Natural killer cell (primary cell): Measurements from ENCODE around the gene CREB5. TPM values are rescaled to one million over a fixed set of nuclear protein-coding genes. Genes with fewer than 3 reads are reported as not detected.

Experiments used
- ATAC-seq, 3 donors: fragments of 150-1000 bp in 2 of 3; fragments of 200-7000 bp in 1 of 3; cut with Tn5 transposase; 1 replicate in 1 of 3; 2 replicates in 2 of 3; pipeline ENCODE4 v1.10.0; 2021; ENCODE audit warnings: mild to moderate bottlenecking in 2 of 3, moderate library complexity in 2 of 3
- DNase-seq, 2 donors: peaks; one replicate each; pipeline versions ENCODE4 v3.0.0 to v3.0.0-alpha.2; 2013 to 2021; ENCODE audit warnings: mixed read lengths in 1 of 2
- H3K27ac ChIP-seq: one replicate; pipeline ENCODE4 v1.5.1; 2013; ENCODE audit warnings: mild to moderate bottlenecking, low read length
- H3K27me3 ChIP-seq: one replicate; pipeline ENCODE4 v1.6.1; 2013; ENCODE audit warnings: low read length; ENCODE audit not compliant: control insufficient read depth, insufficient read depth
- H3K36me3 ChIP-seq: one replicate; pipeline ENCODE4 v1.6.1; 2013; ENCODE audit warnings: low read length; ENCODE audit not compliant: control insufficient read depth, insufficient read depth
- H3K4me1 ChIP-seq: one replicate; pipeline ENCODE4 v1.6.1; 2013; ENCODE audit warnings: low read length; ENCODE audit not compliant: control insufficient read depth, insufficient read depth
- H3K4me3 ChIP-seq: one replicate; pipeline ENCODE4 v1.5.1; 2013; ENCODE audit warnings: low read length
- H3K9me3 ChIP-seq: one replicate; pipeline ENCODE4 v1.6.1; 2013; ENCODE audit warnings: low read length; ENCODE audit not compliant: control insufficient read depth, insufficient read depth
- H3K27ac Mint-ChIP-seq, 2 donors: one replicate each; pipeline ENCODE4 v1.8.0; 2022; ENCODE audit warnings: mild to moderate bottlenecking in 2 of 2, mixed read lengths in 2 of 2, moderate library complexity in 1 of 2
- H3K27me3 Mint-ChIP-seq, 2 donors: one replicate each; pipeline ENCODE4 v1.8.0; 2022; ENCODE audit warnings: low read depth in 2 of 2, mixed read lengths in 2 of 2
- H3K36me3 Mint-ChIP-seq: one replicate; pipeline ENCODE4 v1.8.0; 2022; ENCODE audit warnings: mixed read lengths
- H3K4me1 Mint-ChIP-seq, 2 donors: one replicate each; pipeline ENCODE4 v1.8.0; 2022; ENCODE audit warnings: mixed read lengths in 2 of 2
- H3K4me3 Mint-ChIP-seq: one replicate; pipeline ENCODE4 v1.8.0; 2022; ENCODE audit warnings: mild to moderate bottlenecking, moderate library complexity, mixed read lengths
- H3K9me3 Mint-ChIP-seq, 2 donors: one replicate each; pipeline ENCODE4 v1.8.0; 2022; ENCODE audit warnings: mixed read lengths in 2 of 2
- WGBS: methylation state at CpG from one replicate; pipeline ENCODE4 v1.1.7; 2013; ENCODE audit warnings: missing lambda C conversion rate; ENCODE audit not compliant: insufficient coverage; 5-methylcytosine and 5-hydroxymethylcytosine counted together
- intact Hi-C: fragments of 100-400 bp; cut with micrococcal nuclease; formaldehyde crosslinking; loops from one replicate; pipeline ENCODE4 v1.14.2; 2022
- total RNA-seq, 4 donors: library from RNA; stranded (reverse); fragments of 120-200 nt in 1 of 4; gene quantifications; one replicate each; pipeline versions ENCODE4 v1.2.3 to v1.2.4, GENCODE V29; 2013 to 2022
- TF ChIP-seq, protein P1 (sequence below): fragments of 200-600 bp; IDR thresholded peaks from one replicate; pipeline ENCODE4 v1.8.0; 2022; ENCODE audit warnings: antibody characterized with exemption

The CREB5 gene
- total RNA-seq, 3 donors from 2014 or later (not counting 1 experiment from before 2014, with no cell fraction given) = 0.52 to 7.0 (median 0.89) TPM

DNA sequence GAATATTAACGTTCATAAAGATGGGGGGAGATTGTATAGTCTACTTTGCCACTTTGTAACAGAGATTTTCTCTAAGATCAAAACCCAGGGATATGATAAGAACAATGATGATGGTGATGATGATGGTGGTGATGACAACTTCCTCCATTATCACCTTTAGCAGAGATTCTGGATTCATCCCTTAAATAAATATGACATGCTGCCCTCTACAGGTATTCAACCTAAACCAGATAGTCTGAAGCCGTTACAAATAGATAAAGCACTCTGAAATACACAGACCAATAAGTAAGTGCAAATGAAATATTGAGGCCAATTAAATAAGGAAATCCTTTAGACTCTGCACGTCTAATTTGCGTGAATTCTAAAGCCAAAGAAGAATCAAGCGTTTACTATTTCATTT is 211.5 kb downstream of the CREB5 start:
- Mint-ChIP-seq H3K4me1 (no peaks in the 10 kb centered on the region), H3K36me3 (no peaks in the 10 kb centered on the region), H3K4me3 (no peak overlapping the region), H3K9me3 (no peaks in the 10 kb centered on the region), H3K27me3 (peaks cover 9 to 21% of the 10 kb centered on the region in 2 donors), H3K27ac (no peak overlapping the region)
- Histone ChIP-seq H3K4me3 (no peak overlapping the region), H3K27me3 (no peaks in the 10 kb centered on the region), H3K27ac (no peak overlapping the region), H3K4me1 (no peaks in the 10 kb centered on the region), H3K36me3 (no peaks in the 10 kb centered on the region), H3K9me3 (no peaks in the 10 kb centered on the region)
- WGBS = 61% methylated on average over 4 of the region's 5 CpGs
- ATAC-seq (no peak), DNase-seq (no peak)
- intact Hi-C loops = no loop called here
- TF ChIP-seq, protein P1, sequence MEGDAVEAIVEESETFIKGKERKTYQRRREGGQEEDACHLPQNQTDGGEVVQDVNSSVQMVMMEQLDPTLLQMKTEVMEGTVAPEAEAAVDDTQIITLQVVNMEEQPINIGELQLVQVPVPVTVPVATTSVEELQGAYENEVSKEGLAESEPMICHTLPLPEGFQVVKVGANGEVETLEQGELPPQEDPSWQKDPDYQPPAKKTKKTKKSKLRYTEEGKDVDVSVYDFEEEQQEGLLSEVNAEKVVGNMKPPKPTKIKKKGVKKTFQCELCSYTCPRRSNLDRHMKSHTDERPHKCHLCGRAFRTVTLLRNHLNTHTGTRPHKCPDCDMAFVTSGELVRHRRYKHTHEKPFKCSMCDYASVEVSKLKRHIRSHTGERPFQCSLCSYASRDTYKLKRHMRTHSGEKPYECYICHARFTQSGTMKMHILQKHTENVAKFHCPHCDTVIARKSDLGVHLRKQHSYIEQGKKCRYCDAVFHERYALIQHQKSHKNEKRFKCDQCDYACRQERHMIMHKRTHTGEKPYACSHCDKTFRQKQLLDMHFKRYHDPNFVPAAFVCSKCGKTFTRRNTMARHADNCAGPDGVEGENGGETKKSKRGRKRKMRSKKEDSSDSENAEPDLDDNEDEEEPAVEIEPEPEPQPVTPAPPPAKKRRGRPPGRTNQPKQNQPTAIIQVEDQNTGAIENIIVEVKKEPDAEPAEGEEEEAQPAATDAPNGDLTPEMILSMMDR = no peak

DNA sequence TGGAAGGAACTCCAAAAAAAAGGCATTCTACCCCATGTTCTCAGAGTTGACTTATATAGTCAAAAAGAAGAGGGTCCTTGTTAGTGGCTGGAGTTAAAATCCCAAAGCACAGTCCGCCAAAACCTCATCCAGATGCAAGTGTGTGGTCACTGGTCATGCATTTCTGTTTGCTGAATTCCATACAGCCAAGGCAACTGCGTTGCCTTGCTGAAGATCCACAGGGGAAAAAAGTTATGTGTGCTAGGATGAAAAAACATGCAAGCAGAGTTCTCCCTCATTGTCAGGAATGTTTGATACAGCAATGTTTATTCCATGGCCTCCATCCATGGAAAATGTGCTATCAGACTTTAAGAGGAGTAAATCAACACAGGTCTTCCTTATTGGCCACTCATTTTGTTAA is 213.1 kb downstream of the CREB5 start:
- 82% methylated on average over 2 of the region's 2 CpGs for WGBS
- TF ChIP-seq, protein P1 = no peak
- Histone ChIP-seq H3K9me3 (no peaks in the 10 kb centered on the region), H3K36me3 (no peaks in the 10 kb centered on the region), H3K27ac (no peak overlapping the region), H3K4me3 (no peak overlapping the region), H3K27me3 (no peaks in the 10 kb centered on the region), H3K4me1 (no peaks in the 10 kb centered on the region)
- H3K27ac Mint-ChIP-seq = no peak overlapping the region
- H3K27me3 Mint-ChIP-seq = peaks cover 9 to 21% of the 10 kb centered on the region in 2 donors
- no peaks in the 10 kb centered on the region for H3K36me3 Mint-ChIP-seq
- intact Hi-C loops = loop anchor here (5.0 kb wide), 1 partner anchor 328 kb away; no protein-coding TSS in a partner anchor
- H3K4me1 Mint-ChIP-seq = no peaks in the 10 kb centered on the region
- no peak overlapping the region for H3K4me3 Mint-ChIP-seq
- DNase-seq (no peak), ATAC-seq (no peak)
- H3K9me3 Mint-ChIP-seq = no peaks in the 10 kb centered on the region

DNA sequence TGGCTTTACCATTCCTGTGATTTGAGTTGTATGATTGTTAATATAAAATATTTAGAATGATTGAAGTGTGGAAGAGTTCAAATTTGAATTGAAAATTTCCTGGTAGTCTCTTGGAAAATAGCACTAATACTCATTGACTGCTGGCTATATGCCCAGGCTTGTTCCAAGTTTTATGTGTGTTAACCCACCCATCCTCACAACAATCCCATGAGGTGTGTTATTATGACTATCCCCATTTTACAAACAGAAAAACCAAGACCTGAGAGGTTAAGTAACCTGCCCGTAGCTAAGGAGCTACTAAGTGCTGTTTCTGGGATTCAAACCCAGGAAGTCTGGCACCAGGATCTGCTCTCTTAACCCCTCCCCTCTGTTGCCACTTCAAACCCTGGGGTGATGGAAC is 213.9 kb downstream of the CREB5 start:
- 77% methylated on average over 1 of the region's 1 CpG for WGBS
- Histone ChIP-seq H3K27me3 (no peaks in the 10 kb centered on the region), H3K4me1 (no peaks in the 10 kb centered on the region), H3K4me3 (no peak overlapping the region), H3K27ac (no peak overlapping the region), H3K36me3 (no peaks in the 10 kb centered on the region), H3K9me3 (no peaks in the 10 kb centered on the region)
- Mint-ChIP-seq H3K4me1 (no peaks in the 10 kb centered on the region), H3K36me3 (no peaks in the 10 kb centered on the region), H3K4me3 (no peak overlapping the region), H3K27ac (no peak overlapping the region), H3K27me3 (peaks cover 9 to 24% of the 10 kb centered on the region in 2 donors), H3K9me3 (no peaks in the 10 kb centered on the region)
- DNase-seq = no peak
- TF ChIP-seq, protein P1 = no peak
- ATAC-seq = no peak
- intact Hi-C loops = loop anchor here (5.0 kb wide), 1 partner anchor 329 kb away; no protein-coding TSS in a partner anchor

DNA sequence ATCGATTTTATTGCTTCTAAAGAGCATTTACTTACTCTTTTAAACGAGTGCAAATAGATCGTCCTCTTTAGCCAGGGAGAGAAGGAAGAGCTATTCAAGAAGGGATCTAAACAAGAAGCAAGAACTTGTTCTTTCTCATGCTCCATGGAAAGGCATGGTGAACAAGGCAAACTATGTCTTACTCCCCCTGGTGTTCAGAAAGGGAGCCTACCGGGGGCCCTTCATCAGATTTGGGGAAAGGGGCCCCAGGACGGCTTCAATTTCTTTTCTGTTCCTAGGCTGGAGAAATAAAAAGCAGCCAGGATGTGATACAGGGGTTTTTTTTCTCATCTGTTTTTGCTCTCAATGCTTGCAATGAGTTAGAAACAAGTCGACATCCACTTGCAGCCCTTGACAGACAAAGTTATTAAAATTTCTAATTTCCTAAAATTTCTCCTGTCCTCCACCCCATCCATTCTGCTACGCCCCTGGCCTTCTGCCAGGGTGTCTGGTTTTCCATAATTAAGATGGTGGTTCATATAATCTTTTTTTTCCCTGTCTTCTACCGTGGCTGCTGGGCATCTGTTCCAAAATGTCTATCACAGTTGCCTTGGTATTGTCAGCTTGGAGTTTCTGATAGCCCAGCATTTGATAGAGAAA is 214.4 kb downstream of the CREB5 start:
- Mint-ChIP-seq H3K36me3 (no peaks in the 10 kb centered on the region), H3K27ac (no peak overlapping the region), H3K4me3 (no peak overlapping the region), H3K27me3 (peaks cover 13 to 29% of the 10 kb centered on the region in 2 donors), H3K9me3 (no peaks in the 10 kb centered on the region), H3K4me1 (no peaks in the 10 kb centered on the region)
- Histone ChIP-seq H3K9me3 (no peaks in the 10 kb centered on the region), H3K27me3 (no peaks in the 10 kb centered on the region), H3K4me1 (no peaks in the 10 kb centered on the region), H3K4me3 (no peak overlapping the region), H3K27ac (no peak overlapping the region), H3K36me3 (no peaks in the 10 kb centered on the region)
- ATAC-seq (no peak), DNase-seq (peak in 1 of 2 donors; percentile 26)
- intact Hi-C loops = loop anchor here (5.0 kb wide), 1 partner anchor 329 kb away; no protein-coding TSS in a partner anchor
- TF ChIP-seq, protein P1 = no peak
- 39% methylated on average over 5 of the region's 8 CpGs for WGBS
